ENCODE results near the gene KIF13A. TPM values are rescaled to one million over a fixed set of nuclear protein-coding genes. Genes with fewer than 3 reads are reported as not detected.

Gene KIF13A
- polyA plus RNA-seq, 4 donors: 24.9 to 34.9 (median 28.7) TPM

DNA sequence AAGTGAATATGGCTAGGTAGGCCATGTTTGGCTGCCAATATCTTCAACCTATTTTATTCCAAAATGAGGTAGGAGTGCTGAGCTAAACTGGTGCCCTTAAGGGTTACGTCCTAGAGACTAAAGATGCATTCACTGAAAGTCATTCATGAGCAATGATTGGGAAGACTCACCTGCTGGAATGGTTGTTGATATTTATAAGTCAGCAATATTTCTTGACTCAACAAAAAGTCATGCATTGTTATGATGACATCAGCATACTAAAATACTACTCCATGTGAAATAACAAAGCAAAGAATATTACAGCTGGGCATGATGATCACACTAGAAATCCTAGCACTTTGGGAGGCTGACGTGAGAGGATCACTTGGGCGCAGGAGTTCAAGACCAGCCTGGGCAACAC, 263.1 kb downstream of the KIF13A start:
- H3K9me3 ChIP-seq (ENCODE audit: control insufficient read depth in 2 of 2, insufficient read depth in 1 of 2, low read depth in 1 of 2, low read length in 1 of 2): no peaks in the 10 kb centered on the region
- H3K27ac ChIP-seq (ENCODE audit: low read depth in 1 of 3, low read length in 2 of 3): no peak overlapping the region
- H3K27me3 ChIP-seq (ENCODE audit: control insufficient read depth in 3 of 3, insufficient read depth in 3 of 3, low read length in 3 of 3): no peaks in the 10 kb centered on the region
- 93 to 94% (median 93%) methylated on average over 3 of the region's 3 CpGs for WGBS, 3 donors
- H3K4me1 ChIP-seq (ENCODE audit: control insufficient read depth in 3 of 3, insufficient read depth in 2 of 3, low read depth in 1 of 3, low read length in 2 of 3): peaks cover 0 to 5% (median 2%) of the 10 kb centered on the region in 3 donors
- no peak for DNase-seq
- no peak overlapping the region for H3K4me3 ChIP-seq (ENCODE audit: low read depth in 1 of 3, low read length in 3 of 3)
- H3K36me3 ChIP-seq (ENCODE audit: control insufficient read depth in 3 of 3, insufficient read depth in 2 of 3, low read depth in 1 of 3, low read length in 3 of 3): no peaks in the 10 kb centered on the region
- no peak for FAIRE-seq

DNA sequence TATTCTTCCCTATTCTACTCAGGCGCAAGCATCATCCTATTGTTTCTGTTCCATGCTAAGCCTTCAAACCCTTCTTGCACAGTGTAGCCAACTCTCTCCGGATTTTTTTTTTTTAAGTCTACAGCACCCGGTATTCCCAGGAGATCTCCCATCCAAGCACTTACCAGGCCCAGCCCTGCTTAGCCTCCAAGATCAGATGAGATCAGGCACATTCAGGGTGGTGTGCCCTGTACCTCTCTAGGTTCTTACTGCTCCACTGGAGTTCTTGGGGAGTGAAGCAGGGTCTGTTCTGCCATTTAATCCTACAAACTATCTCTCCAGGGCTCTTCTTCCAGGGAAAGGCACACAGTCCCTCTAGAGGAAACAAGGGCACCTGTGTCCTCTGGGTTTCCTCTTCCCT, 265.8 kb downstream of the KIF13A start:
- H3K9me3 ChIP-seq (ENCODE audit: control insufficient read depth in 2 of 2, insufficient read depth in 1 of 2, low read depth in 1 of 2, low read length in 1 of 2): no peaks in the 10 kb centered on the region
- H3K4me3 ChIP-seq (ENCODE audit: low read depth in 1 of 3, low read length in 3 of 3): no peak overlapping the region
- FAIRE-seq (no peak), DNase-seq (no peak)
- H3K27me3 ChIP-seq (ENCODE audit: control insufficient read depth in 3 of 3, insufficient read depth in 3 of 3, low read length in 3 of 3): peaks cover 0 to 4% (median 0%) of the 10 kb centered on the region in 3 donors
- H3K36me3 ChIP-seq (ENCODE audit: control insufficient read depth in 3 of 3, insufficient read depth in 2 of 3, low read depth in 1 of 3, low read length in 3 of 3): no peaks in the 10 kb centered on the region
- no peak overlapping the region for H3K27ac ChIP-seq (ENCODE audit: low read depth in 1 of 3, low read length in 2 of 3)
- WGBS, 3 donors: 76 to 81% (median 80%) methylated on average over 3 of the region's 3 CpGs
- peaks cover 0 to 5% (median 2%) of the 10 kb centered on the region in 3 donors for H3K4me1 ChIP-seq (ENCODE audit: control insufficient read depth in 3 of 3, insufficient read depth in 2 of 3, low read depth in 1 of 3, low read length in 2 of 3)

DNA sequence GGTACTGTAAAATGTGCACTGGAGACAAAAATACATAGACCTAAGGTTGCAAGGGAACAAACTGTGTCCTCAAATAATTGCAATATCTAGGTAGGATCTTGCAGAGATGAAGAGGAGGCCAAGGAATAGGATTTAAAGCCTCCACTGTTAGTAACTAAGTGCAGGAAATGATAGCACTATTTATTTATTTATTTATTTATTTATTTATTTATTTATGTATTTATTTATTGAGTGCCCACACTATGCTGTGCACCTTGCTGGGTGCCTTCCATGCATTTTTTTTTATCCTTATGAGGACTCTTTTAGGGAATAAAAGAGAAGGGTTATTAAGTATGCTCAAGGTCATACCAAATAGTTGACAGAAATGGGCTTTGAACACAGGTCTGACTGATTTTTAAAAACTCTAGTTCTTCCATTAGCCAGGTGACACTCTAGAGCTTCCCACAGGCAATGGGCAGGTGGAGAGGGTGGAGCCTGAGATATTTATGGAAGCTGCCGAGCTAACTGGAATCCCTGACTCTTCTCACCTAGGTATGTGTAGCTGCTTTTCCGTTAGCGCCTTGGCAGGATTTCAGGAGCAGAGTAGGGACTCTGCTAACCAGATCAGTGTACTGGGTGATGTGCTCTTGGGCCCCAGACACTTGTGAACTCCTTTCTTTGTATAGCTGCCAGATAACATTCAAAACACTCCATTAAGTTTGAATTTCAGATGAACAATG, 268.0 kb downstream of the KIF13A start:
- no peaks in the 10 kb centered on the region for H3K4me1 ChIP-seq (ENCODE audit: control insufficient read depth in 3 of 3, insufficient read depth in 2 of 3, low read depth in 1 of 3, low read length in 2 of 3)
- H3K4me3 ChIP-seq (ENCODE audit: low read depth in 1 of 3, low read length in 3 of 3): no peak overlapping the region
- no peak overlapping the region for H3K27ac ChIP-seq (ENCODE audit: low read depth in 1 of 3, low read length in 2 of 3)
- no peak for FAIRE-seq
- H3K9me3 ChIP-seq (ENCODE audit: control insufficient read depth in 2 of 2, insufficient read depth in 1 of 2, low read depth in 1 of 2, low read length in 1 of 2): no peaks in the 10 kb centered on the region
- DNase-seq: no peak
- WGBS, 3 donors: 34 to 52% (median 40%) methylated on average over 3 of the region's 3 CpGs
- no peaks in the 10 kb centered on the region for H3K36me3 ChIP-seq (ENCODE audit: control insufficient read depth in 3 of 3, insufficient read depth in 2 of 3, low read depth in 1 of 3, low read length in 3 of 3)
- H3K27me3 ChIP-seq (ENCODE audit: control insufficient read depth in 3 of 3, insufficient read depth in 3 of 3, low read length in 3 of 3): peaks cover 0 to 4% (median 0%) of the 10 kb centered on the region in 3 donors

DNA sequence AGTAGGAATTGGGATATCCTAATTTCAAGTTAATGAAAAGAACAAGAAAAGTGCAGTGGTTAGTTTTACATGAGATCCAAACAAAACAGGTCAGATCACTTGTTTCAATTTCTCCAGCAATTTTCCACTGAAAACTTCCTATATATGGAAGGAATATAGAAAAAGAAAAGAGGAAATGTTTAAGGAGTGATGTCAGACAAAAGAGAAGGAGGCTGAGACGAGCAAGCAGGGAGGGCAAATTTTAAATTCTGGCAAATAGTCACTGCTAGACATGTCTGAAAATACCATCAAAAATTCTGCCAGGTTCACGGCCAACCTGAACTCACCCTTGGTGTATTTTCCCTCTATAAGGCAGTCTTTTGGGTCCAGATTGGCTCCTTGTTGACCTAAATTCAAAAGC, 271.2 kb downstream of the KIF13A start:
- FAIRE-seq (no peak), DNase-seq (no peak)
- no peak overlapping the region for H3K4me3 ChIP-seq (ENCODE audit: low read depth in 1 of 3, low read length in 3 of 3)
- WGBS, 3 donors: 54 to 67% (median 66%) methylated on average over 2 of the region's 2 CpGs
- no peaks in the 10 kb centered on the region for H3K36me3 ChIP-seq (ENCODE audit: control insufficient read depth in 3 of 3, insufficient read depth in 2 of 3, low read depth in 1 of 3, low read length in 3 of 3)
- H3K27ac ChIP-seq (ENCODE audit: low read depth in 1 of 3, low read length in 2 of 3): no peak overlapping the region
- H3K9me3 ChIP-seq (ENCODE audit: control insufficient read depth in 2 of 2, insufficient read depth in 1 of 2, low read depth in 1 of 2, low read length in 1 of 2): no peaks in the 10 kb centered on the region
- peaks cover 0 to 4% (median 0%) of the 10 kb centered on the region in 3 donors for H3K27me3 ChIP-seq (ENCODE audit: control insufficient read depth in 3 of 3, insufficient read depth in 3 of 3, low read length in 3 of 3)
- no peaks in the 10 kb centered on the region for H3K4me1 ChIP-seq (ENCODE audit: control insufficient read depth in 3 of 3, insufficient read depth in 2 of 3, low read depth in 1 of 3, low read length in 2 of 3)

DNA sequence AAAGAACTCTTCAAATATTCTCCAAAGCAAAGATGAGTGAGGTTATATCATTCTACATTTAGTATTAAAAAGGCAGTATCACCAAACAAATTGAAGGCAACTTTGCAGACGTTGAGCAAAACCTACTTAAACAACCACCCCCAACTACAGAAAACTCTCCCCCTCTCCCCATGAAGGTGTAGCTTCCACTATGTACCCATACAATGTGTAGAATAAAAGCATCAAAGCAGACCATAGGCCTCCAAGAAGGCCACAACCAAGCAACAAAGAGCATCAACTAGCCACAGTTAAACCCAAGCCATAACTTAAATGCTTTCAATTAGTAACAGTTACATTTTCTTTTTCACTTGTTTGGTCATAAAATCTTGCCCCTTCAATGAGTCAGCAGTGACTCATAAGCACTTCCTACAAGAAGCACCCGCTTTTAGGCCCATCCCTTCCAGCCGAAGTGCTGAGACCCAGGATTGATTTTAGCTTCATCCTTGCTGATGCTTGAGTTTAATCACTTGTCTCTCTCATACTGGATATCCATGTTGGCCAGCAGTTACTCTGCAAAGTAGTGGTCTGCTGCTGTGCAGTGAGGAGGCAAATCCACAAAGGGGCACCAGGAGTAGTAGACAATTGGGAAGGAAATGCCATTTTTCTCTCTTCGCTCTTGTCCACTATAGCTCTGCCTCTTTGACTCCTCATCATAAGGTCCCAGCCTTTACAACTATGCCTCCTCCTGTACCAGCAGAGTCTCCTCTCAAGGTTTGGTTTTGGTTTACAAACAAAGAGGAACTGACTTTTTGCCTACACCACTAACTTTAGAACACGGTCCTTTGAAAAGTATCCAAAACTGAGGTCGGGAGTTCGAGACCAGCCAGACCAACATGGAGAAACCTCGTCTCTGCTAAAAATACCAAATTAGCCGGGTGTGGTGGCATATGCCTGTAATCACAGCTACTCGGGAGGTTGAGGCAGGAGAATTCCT, 272.3 kb downstream of the KIF13A start:
- FAIRE-seq (no peak), DNase-seq (no peak)
- Histone ChIP-seq H3K9me3 (ENCODE audit: control insufficient read depth in 2 of 2, insufficient read depth in 1 of 2, low read depth in 1 of 2, low read length in 1 of 2) (no peaks in the 10 kb centered on the region), H3K4me3 (ENCODE audit: low read depth in 1 of 3, low read length in 3 of 3) (no peak overlapping the region), H3K36me3 (ENCODE audit: control insufficient read depth in 3 of 3, insufficient read depth in 2 of 3, low read depth in 1 of 3, low read length in 3 of 3) (no peaks in the 10 kb centered on the region), H3K27ac (ENCODE audit: low read depth in 1 of 3, low read length in 2 of 3) (no peak overlapping the region), H3K27me3 (ENCODE audit: control insufficient read depth in 3 of 3, insufficient read depth in 3 of 3, low read length in 3 of 3) (peaks cover 0 to 4% (median 0%) of the 10 kb centered on the region in 3 donors), H3K4me1 (ENCODE audit: control insufficient read depth in 3 of 3, insufficient read depth in 2 of 3, low read depth in 1 of 3, low read length in 2 of 3) (no peaks in the 10 kb centered on the region)
- WGBS, 3 donors: 57 to 64% (median 62%) methylated on average over 10 of the region's 10 CpGs

DNA sequence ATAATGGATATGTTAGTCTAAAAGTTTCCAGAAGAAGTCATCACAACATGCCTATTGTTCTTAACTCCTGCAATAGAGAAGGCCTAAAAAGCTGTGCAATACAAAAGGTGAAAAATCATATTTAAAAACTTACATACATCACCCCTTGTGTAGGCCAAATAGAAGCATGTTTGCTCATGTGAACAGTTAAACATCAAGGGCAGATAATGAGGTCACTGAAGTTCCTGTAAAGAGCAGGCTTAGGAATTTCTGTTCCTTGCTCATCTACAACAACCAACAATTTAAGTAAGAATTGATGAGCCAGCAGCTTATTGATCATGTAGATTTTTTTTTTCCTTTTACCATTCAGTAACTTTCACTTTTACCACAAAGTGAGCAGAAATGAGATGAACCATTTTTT, 273.3 kb downstream of the KIF13A start:
- DNase-seq (no peak), FAIRE-seq (no peak)
- Histone ChIP-seq H3K27me3 (ENCODE audit: control insufficient read depth in 3 of 3, insufficient read depth in 3 of 3, low read length in 3 of 3) (peaks cover 0 to 4% (median 0%) of the 10 kb centered on the region in 3 donors), H3K27ac (ENCODE audit: low read depth in 1 of 3, low read length in 2 of 3) (no peak overlapping the region), H3K9me3 (ENCODE audit: control insufficient read depth in 2 of 2, insufficient read depth in 1 of 2, low read depth in 1 of 2, low read length in 1 of 2) (no peaks in the 10 kb centered on the region), H3K36me3 (ENCODE audit: control insufficient read depth in 3 of 3, insufficient read depth in 2 of 3, low read depth in 1 of 3, low read length in 3 of 3) (no peaks in the 10 kb centered on the region), H3K4me3 (ENCODE audit: low read depth in 1 of 3, low read length in 3 of 3) (no peak overlapping the region), H3K4me1 (ENCODE audit: control insufficient read depth in 3 of 3, insufficient read depth in 2 of 3, low read depth in 1 of 3, low read length in 2 of 3) (no peaks in the 10 kb centered on the region)

DNA sequence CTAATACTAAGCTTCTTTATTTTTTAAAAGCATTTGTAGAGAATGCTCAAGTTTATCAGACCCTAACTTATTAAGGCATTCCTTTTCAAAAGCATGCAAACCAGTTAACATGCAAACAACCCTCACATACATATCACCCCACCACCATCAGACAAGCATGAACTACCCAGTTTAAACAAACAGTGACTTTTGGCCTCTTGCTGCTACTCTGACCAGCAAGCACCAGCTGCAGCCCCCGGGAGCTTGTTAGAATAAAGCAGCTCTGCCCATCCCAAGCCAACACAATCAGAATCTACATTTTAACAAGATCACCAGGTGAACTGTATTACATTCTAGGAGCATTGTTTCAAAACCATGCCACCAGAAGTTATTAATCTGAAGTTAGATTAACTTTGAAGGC, 274.9 kb downstream of the KIF13A start:
- Histone ChIP-seq H3K4me3 (ENCODE audit: low read depth in 1 of 3, low read length in 3 of 3) (no peak overlapping the region), H3K27ac (ENCODE audit: low read depth in 1 of 3, low read length in 2 of 3) (no peak overlapping the region), H3K9me3 (ENCODE audit: control insufficient read depth in 2 of 2, insufficient read depth in 1 of 2, low read depth in 1 of 2, low read length in 1 of 2) (no peaks in the 10 kb centered on the region), H3K4me1 (ENCODE audit: control insufficient read depth in 3 of 3, insufficient read depth in 2 of 3, low read depth in 1 of 3, low read length in 2 of 3) (no peaks in the 10 kb centered on the region), H3K36me3 (ENCODE audit: control insufficient read depth in 3 of 3, insufficient read depth in 2 of 3, low read depth in 1 of 3, low read length in 3 of 3) (no peaks in the 10 kb centered on the region), H3K27me3 (ENCODE audit: control insufficient read depth in 3 of 3, insufficient read depth in 3 of 3, low read length in 3 of 3) (no peaks in the 10 kb centered on the region)
- FAIRE-seq (no peak), DNase-seq (no peak)
- 20 to 31% (median 25%) methylated on average over 1 of the region's 1 CpG for WGBS, 3 donors

DNA sequence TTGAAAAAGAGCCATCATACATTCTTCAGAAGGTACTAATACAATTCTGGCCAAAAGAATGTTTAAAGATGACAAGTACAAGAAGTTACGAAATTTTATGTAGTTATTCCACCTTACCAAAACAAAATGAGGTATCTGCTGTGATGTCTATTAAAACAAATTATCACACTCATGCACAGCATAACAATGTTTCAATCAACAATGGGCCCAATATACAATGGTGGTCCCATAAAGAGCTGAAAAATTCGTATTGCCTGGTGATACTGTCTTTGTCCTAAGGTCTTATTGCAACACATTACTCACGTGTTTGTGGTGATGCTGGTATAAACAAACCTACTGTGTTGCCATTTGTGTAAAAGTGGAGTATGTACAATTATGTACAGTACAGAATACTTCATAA, 277.1 kb downstream of the KIF13A start:
- Histone ChIP-seq H3K27me3 (ENCODE audit: control insufficient read depth in 3 of 3, insufficient read depth in 3 of 3, low read length in 3 of 3) (no peaks in the 10 kb centered on the region), H3K4me1 (ENCODE audit: control insufficient read depth in 3 of 3, insufficient read depth in 2 of 3, low read depth in 1 of 3, low read length in 2 of 3) (no peaks in the 10 kb centered on the region), H3K4me3 (ENCODE audit: low read depth in 1 of 3, low read length in 3 of 3) (no peak overlapping the region), H3K27ac (ENCODE audit: low read depth in 1 of 3, low read length in 2 of 3) (no peak overlapping the region), H3K36me3 (ENCODE audit: control insufficient read depth in 3 of 3, insufficient read depth in 2 of 3, low read depth in 1 of 3, low read length in 3 of 3) (no peaks in the 10 kb centered on the region), H3K9me3 (ENCODE audit: control insufficient read depth in 2 of 2, insufficient read depth in 1 of 2, low read depth in 1 of 2, low read length in 1 of 2) (no peaks in the 10 kb centered on the region)
- WGBS, 3 donors: 65 to 72% (median 72%) methylated on average over 3 of the region's 3 CpGs
- DNase-seq (no peak), FAIRE-seq (no peak)

Measured in small intestine (tissue), 7 donors.